ENCODE measurements around the gene AKNA.

AKNA gene

DNA sequence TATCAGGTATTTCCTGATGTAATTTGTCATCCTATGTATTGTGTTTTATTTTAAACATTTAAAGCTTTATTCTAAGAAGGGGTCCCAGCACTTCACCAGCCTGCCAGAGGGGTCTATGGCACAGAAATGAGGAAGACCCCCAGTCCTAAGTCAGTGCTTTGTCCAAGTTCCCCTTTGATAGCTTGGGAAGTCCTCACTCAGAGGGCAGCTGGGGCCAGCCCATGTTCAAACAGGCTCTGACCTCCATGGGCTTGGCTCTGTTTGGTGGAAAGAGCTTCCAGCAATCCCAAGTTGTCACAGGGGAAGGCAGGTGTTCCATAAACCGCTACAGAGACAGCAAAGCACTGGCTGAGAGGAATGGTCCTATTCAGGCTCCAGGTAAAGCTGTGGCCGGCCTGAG is 26.6 kb upstream of the AKNA start:
- peaks cover 27% of the 10 kb centered on the region for H3K4me1 Mint-ChIP-seq
- no peak overlapping the region for H3K27ac Mint-ChIP-seq
- DNase-seq = no peak
- H3K27me3 Mint-ChIP-seq (ENCODE audit: low read depth, poor library complexity) = peaks cover 7% of the 10 kb centered on the region
- no peaks in the 10 kb centered on the region for H3K9me3 Mint-ChIP-seq
- TF ChIP-seq, protein P1, sequence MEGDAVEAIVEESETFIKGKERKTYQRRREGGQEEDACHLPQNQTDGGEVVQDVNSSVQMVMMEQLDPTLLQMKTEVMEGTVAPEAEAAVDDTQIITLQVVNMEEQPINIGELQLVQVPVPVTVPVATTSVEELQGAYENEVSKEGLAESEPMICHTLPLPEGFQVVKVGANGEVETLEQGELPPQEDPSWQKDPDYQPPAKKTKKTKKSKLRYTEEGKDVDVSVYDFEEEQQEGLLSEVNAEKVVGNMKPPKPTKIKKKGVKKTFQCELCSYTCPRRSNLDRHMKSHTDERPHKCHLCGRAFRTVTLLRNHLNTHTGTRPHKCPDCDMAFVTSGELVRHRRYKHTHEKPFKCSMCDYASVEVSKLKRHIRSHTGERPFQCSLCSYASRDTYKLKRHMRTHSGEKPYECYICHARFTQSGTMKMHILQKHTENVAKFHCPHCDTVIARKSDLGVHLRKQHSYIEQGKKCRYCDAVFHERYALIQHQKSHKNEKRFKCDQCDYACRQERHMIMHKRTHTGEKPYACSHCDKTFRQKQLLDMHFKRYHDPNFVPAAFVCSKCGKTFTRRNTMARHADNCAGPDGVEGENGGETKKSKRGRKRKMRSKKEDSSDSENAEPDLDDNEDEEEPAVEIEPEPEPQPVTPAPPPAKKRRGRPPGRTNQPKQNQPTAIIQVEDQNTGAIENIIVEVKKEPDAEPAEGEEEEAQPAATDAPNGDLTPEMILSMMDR (IDR thresholded peaks at IDR 0.05) = no peak
- no peak overlapping the region for H3K4me3 Mint-ChIP-seq
- peaks cover 10% of the 10 kb centered on the region for H3K36me3 Mint-ChIP-seq (ENCODE audit: low read depth)

DNA sequence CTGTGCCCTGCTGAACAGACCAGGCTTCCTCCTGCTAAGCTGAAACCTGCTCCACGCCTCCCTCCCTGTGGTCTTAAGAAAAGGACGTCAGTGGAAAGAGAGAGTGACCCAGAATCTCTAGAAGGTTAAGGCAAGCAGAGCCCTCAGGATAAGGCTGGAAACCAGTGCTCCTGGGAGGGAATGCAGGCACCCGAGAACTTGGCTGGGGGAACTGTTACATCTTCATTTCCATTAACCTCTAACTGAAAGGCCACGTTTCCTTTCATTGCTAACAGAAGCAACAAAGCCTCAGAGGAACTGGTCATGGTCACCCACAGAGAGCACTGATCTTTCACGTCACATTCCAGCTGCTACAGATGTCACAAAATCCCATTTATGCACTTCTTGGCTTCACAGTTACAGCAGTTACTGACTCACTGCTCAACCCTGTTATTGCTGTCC is 26.1 kb upstream of the AKNA start:
- peaks cover 7% of the 10 kb centered on the region for H3K27me3 Mint-ChIP-seq (ENCODE audit: low read depth, poor library complexity)
- H3K4me3 Mint-ChIP-seq = no peak overlapping the region
- H3K9me3 Mint-ChIP-seq = no peaks in the 10 kb centered on the region
- TF ChIP-seq, protein P1 (IDR thresholded peaks at IDR 0.05) = no peak
- peak overlapping the region; percentile 93 for H3K27ac Mint-ChIP-seq
- peaks cover 10% of the 10 kb centered on the region for H3K36me3 Mint-ChIP-seq (ENCODE audit: low read depth)
- H3K4me1 Mint-ChIP-seq = peaks cover 31% of the 10 kb centered on the region
- no peak for DNase-seq

DNA sequence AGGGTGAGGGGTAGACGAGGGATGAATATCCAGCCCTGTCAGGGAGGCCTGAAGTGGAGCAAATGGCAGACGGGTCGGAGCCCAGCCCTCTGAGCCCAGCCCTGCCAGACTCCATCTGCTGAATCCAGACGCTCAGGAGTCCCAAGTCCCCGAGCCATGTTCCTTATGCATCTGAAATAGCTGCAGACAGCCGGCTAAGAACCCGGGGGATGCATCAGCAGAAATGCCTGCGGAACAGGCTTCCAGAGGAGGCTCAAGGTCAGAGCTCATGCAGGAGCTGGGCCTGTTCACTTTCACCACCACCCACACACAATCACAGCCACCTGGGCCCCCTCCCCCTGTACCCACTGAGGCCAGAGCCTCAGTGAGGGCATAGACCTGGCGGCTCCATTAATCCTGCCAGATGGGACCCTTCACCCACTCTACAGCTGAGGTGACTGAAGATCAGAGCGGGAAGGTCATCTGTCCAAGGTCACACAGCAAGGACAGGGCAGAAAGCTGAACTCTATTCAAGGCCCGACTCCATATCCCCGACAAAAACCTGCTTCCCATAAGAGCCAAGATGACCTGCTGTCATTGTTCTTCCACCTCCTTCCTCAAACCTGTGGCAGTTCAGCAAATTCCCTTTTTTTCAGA is 24.4 kb upstream of the AKNA start:
- Mint-ChIP-seq H3K36me3 (ENCODE audit: low read depth) (peaks cover 1% of the 10 kb centered on the region), H3K27me3 (ENCODE audit: low read depth, poor library complexity) (peaks cover 7% of the 10 kb centered on the region), H3K4me1 (peaks cover 32% of the 10 kb centered on the region), H3K9me3 (no peaks in the 10 kb centered on the region), H3K27ac (no peak overlapping the region), H3K4me3 (no peak overlapping the region)
- DNase-seq = no peak
- TF ChIP-seq, protein P1 (IDR thresholded peaks at IDR 0.05) = no peak

DNA sequence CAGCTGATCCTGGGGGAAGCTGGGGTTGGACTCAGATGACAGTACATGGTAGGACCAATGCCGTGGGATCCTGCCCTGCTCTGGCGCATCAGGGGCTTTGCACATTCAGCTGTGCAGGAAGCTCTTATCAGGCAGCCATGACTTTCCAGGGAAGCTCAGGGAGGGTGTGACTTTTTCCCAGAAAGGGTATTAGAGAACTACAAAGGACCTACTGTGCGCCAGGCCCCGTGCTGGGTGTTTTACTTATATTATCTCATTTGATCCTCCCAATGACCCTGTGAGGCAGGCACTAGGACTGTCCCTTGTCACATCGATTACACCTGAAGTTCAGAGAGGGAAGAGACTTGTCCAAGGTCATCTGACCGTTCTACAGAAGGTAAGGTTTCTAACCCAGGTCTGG is 23.7 kb upstream of the AKNA start:
- Mint-ChIP-seq H3K27ac (no peak overlapping the region), H3K4me1 (peaks cover 32% of the 10 kb centered on the region), H3K9me3 (no peaks in the 10 kb centered on the region), H3K27me3 (ENCODE audit: low read depth, poor library complexity) (peaks cover 7% of the 10 kb centered on the region), H3K36me3 (ENCODE audit: low read depth) (no peaks in the 10 kb centered on the region), H3K4me3 (no peak overlapping the region)
- no peak for DNase-seq
- TF ChIP-seq, protein P1 (IDR thresholded peaks at IDR 0.05) = no peak

DNA sequence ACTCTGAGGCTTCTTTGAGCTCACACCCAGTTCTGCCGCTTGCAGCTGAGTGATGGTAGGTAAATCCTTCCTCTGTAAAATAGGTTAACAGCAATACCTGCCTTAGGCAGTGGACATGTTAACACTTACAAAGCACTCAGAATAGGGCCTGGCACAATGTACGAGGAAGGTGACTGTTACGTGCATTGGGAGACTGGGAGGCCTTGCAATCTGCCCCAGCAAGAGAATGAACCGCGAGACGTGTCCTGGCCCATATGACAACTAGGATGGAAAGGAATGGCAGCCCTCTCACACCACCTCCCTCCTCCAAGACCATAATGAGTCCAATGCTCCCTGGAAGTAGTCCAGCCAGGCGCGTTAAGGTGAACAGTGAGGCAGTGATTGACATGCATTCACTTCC is 23.1 kb upstream of the AKNA start:
- Mint-ChIP-seq H3K36me3 (ENCODE audit: low read depth) (no peaks in the 10 kb centered on the region), H3K27me3 (ENCODE audit: low read depth, poor library complexity) (peaks cover 7% of the 10 kb centered on the region), H3K9me3 (no peaks in the 10 kb centered on the region), H3K4me1 (peaks cover 32% of the 10 kb centered on the region), H3K4me3 (no peak overlapping the region), H3K27ac (no peak overlapping the region)
- TF ChIP-seq, protein P1 (IDR thresholded peaks at IDR 0.05) = no peak
- no peak for DNase-seq

DNA sequence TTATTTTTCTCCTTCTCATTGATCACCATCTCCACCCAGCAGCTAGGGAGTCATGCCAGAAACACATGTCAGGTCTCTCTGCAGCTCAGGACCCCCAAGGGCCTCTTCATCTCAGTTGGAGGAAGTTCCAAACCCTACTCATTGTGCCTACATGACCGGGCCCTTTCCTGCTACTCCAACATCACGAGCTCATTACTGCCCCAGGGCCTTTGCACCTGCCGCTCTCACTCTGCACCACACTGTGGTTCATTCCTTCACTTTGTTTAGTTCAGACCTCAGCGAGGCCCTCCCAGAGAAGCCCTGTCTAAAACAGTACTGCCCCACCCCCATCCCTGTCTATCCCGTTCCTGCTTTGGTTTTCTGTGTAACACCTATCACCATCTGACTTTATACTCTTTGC is 22.1 kb upstream of the AKNA start:
- no peak overlapping the region for H3K27ac Mint-ChIP-seq
- no peak overlapping the region for H3K4me3 Mint-ChIP-seq
- peaks cover 32% of the 10 kb centered on the region for H3K4me1 Mint-ChIP-seq
- peaks cover 7% of the 10 kb centered on the region for H3K27me3 Mint-ChIP-seq (ENCODE audit: low read depth, poor library complexity)
- no peaks in the 10 kb centered on the region for H3K36me3 Mint-ChIP-seq (ENCODE audit: low read depth)
- H3K9me3 Mint-ChIP-seq = no peaks in the 10 kb centered on the region
- TF ChIP-seq, protein P1 (IDR thresholded peaks at IDR 0.05) = no peak
- DNase-seq = no peak

Data from nephron progenitor cell (in vitro differentiated cells).